Transverse colon (tissue), 4 donors: Measurements from ENCODE around the gene ADAM17. TPM values are rescaled to one million over a fixed set of nuclear protein-coding genes. Genes with fewer than 3 reads are reported as not detected.

Experiments
- DNase-seq: peaks from one replicate; pipeline ENCODE4 v3.0.0-alpha.2; 2019
- H3K27ac ChIP-seq, 4 donors: fragments of 200-600 bp; sonication (generic); 2 replicates each; pipeline ENCODE4 v1.5.1; 2016 to 2018; ENCODE audit warnings: inconsistent platforms in 4 of 4
- H3K27me3 ChIP-seq: fragments of 200-600 bp; sonication (generic); 2 replicates; pipeline ENCODE4 v1.5.1; 2017; ENCODE audit warnings: inconsistent platforms
- H3K36me3 ChIP-seq, 4 donors: fragments of 200-600 bp; sonication (generic); 2 replicates each; pipeline ENCODE4 v1.5.1; 2017 to 2019; ENCODE audit warnings: inconsistent platforms in 4 of 4
- H3K4me1 ChIP-seq, 4 donors: fragments of 200-600 bp; sonication (generic); 2 replicates each; pipeline ENCODE4 v1.5.1; 2017 to 2020; ENCODE audit warnings: inconsistent platforms in 4 of 4
- H3K4me3 ChIP-seq, 4 donors: fragments of 200-600 bp; sonication (generic); 1 replicate in 1 of 4; 2 replicates in 3 of 4; pipeline versions ENCODE4 v1.5.1 to v1.6.1; 2017 to 2019; ENCODE audit warnings: inconsistent platforms in 4 of 4
- H3K9me3 ChIP-seq, 2 donors: fragments of 200-600 bp; sonication (generic); 2 replicates each; pipeline ENCODE4 v1.5.1; 2017 to 2019; ENCODE audit warnings: inconsistent platforms in 2 of 2
- EP300 ChIP-seq: sonication (generic); formaldehyde crosslinking; IDR thresholded peaks from one replicate; pipeline ENCODE4 v1.6.1; 2017; ENCODE audit warnings: antibody characterized with exemption, low read depth
- POLR2A ChIP-seq: fragments of 450-650 bp; IDR thresholded peaks from one replicate; pipeline ENCODE4 v1.6.1; 2016; ENCODE audit warnings: antibody characterized with exemption, mild to moderate bottlenecking, moderate library complexity
- POLR2AphosphoS5 ChIP-seq, 3 donors: sonication (generic); formaldehyde crosslinking; IDR thresholded peaks; one replicate each; pipeline ENCODE4 v1.6.1; 2016; ENCODE audit warnings: antibody characterized with exemption in 3 of 3
- WGBS, 2 donors: methylation state at CpG; one replicate each; pipeline ENCODE4 v1.1.5; 2018; ENCODE audit warnings: low coverage in 1 of 2; 5-methylcytosine and 5-hydroxymethylcytosine counted together
- in situ Hi-C, 4 donors: fragments of 200-750 bp; cut with MboI; loops; one replicate each; pipeline versions ENCODE4 v1.15.0 to v1.15.1; 2017; ENCODE audit warnings: low sequenced_read_pairs in 3 of 4, low pct_ligation_motif_present in 1 of 4, low pct_unique_long_range_greater_than_20kb in 1 of 4
- intact Hi-C: fragments of 100-400 bp; cut with DNase I; formaldehyde crosslinking; loops from one replicate; pipeline ENCODE4 v1.15.1; 2023; ENCODE audit warnings: low total_unique reads
- total RNA-seq, 4 donors: library from RNA; depleted of rRNA; stranded (reverse); fragments of >200 nt; gene quantifications; one replicate each; pipeline ENCODE4 v1.1.0, GENCODE V29; 2016
- TF ChIP-seq, protein P1 (sequence below), 5 experiments: fragments of 200-600 bp in 3 of 5; fragments of 450-650 bp in 2 of 5; sonication (generic) in 3 of 5; IDR thresholded peaks; 1 replicate in 2 of 5; 2 replicates in 3 of 5; pipeline ENCODE4 v1.5.1; 2016 to 2017; ENCODE audit warnings: antibody characterized with exemption in 5 of 5, inconsistent platforms in 3 of 5, mild to moderate bottlenecking in 2 of 5, moderate library complexity in 1 of 5

ADAM17 gene
- total RNA-seq, 4 donors from 2014 or later = 11.2 to 36.4 (median 17.0) TPM

DNA sequence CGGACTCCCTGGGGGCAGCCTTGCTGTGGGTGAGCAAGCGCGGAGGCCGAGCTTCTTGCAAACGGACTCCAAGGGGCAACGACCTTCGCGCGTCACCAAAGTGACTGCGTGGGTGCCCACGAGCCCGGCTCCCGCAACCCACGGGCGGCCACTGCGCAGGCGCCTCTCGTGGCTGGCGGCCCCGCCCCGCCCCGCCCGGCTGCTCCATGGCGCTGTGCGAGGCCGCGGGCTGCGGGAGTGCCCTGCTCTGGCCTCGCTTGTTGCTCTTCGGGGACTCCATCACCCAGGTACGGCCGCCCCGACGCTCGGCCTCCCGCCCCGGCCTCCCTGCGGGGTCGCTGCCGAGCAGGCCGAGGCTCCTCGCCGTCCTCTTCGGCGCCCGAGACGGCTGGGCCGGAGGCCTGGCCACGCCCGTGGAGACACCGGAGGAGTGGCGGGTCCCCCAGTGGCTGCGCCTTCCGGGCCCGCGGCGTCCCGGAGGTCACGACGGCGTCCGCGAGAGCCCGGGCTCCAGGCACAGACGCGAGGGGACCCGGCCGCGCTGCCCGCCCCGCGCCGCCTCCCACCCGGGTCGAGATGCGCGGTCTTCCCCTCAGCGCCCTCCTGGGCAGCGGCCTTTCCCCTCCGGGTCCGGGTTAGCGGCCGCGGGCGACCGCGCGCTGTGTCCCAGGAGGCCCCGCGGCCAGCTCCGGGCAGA is 81.1 kb downstream of the ADAM17 start, which contains the start of gene IAH1:
Gene IAH1 (plus strand): TSS at position 191 of the 697 bp plus-strand sequence. CDS start 16 bp downstream, at position 207.
- peaks cover 0 to 9% (median 0%) of the 10 kb centered on the region in 4 donors for H3K36me3 ChIP-seq
- H3K9me3 ChIP-seq = no peaks in the 10 kb centered on the region
- intact Hi-C loops = no loop called here
- H3K27ac ChIP-seq = peak within 1 kb of the TSS; percentile 92 to 94 (median 93)
- in situ Hi-C loops = no loop called here
- TF ChIP-seq POLR2A (no peak), EP300 (no peak), POLR2AphosphoS5 (IDR thresholded peaks at IDR 0.05) (peak in 2 of 3 donors; percentile 43 to 74)
- TF ChIP-seq, protein P1, sequence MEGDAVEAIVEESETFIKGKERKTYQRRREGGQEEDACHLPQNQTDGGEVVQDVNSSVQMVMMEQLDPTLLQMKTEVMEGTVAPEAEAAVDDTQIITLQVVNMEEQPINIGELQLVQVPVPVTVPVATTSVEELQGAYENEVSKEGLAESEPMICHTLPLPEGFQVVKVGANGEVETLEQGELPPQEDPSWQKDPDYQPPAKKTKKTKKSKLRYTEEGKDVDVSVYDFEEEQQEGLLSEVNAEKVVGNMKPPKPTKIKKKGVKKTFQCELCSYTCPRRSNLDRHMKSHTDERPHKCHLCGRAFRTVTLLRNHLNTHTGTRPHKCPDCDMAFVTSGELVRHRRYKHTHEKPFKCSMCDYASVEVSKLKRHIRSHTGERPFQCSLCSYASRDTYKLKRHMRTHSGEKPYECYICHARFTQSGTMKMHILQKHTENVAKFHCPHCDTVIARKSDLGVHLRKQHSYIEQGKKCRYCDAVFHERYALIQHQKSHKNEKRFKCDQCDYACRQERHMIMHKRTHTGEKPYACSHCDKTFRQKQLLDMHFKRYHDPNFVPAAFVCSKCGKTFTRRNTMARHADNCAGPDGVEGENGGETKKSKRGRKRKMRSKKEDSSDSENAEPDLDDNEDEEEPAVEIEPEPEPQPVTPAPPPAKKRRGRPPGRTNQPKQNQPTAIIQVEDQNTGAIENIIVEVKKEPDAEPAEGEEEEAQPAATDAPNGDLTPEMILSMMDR (IDR thresholded peaks at IDR 0.05) = no peak
- H3K4me3 ChIP-seq = peak within 1 kb of the TSS; percentile 75 to 83 (median 83)
- H3K4me1 ChIP-seq = peaks cover 0 to 24% (median 18%) of the 10 kb centered on the region in 4 donors
- peak; percentile 71 for DNase-seq
- WGBS, 2 donors = 0% methylated on average over 8 of the region's 91 CpGs; no CpG with 5 or more reads in 1 of the 2 donors
- no peaks in the 10 kb centered on the region for H3K27me3 ChIP-seq

DNA sequence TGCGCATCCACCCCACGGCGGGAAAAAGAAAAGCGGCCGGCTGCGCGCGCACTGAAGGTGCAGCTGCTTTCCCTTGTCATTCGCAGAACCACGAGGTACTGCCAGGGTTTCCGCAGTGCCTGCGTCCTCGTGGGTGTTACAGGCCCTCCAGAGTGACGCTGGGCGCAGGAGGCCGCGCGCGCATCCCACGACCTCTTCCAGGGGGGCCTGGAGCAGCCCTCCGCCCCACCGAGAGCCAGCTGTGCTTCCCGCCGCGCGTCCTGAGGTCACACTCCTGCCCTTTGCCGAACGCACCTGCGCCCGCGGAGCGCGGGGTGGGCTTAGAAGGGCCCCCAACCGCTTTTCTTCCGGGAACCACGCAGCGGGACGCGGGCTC is 81.7 kb downstream of the ADAM17 start:
- H3K4me1 ChIP-seq = peaks cover 0 to 24% (median 18%) of the 10 kb centered on the region in 4 donors
- in situ Hi-C loops = no loop called here
- no peaks in the 10 kb centered on the region for H3K27me3 ChIP-seq
- 8% methylated on average over 32 of the region's 39 CpGs; no CpG with 5 or more reads in 1 of the 2 donors for whole genome bisulfite sequencing, 2 donors
- peak; percentile 70 for DNase-seq
- H3K27ac ChIP-seq = peak overlapping the region; percentile 92 to 94 (median 93)
- peak overlapping the region; percentile 75 to 83 (median 83) for H3K4me3 ChIP-seq
- no peak for TF ChIP-seq EP300
- no peak for TF ChIP-seq POLR2AphosphoS5 (IDR thresholded peaks at IDR 0.05)
- TF ChIP-seq, protein P1 (IDR thresholded peaks at IDR 0.05) = no peak
- no peak for TF ChIP-seq POLR2A
- intact Hi-C loops = no loop called here
- H3K9me3 ChIP-seq = no peaks in the 10 kb centered on the region
- peaks cover 0 to 9% (median 0%) of the 10 kb centered on the region in 4 donors for H3K36me3 ChIP-seq

DNA sequence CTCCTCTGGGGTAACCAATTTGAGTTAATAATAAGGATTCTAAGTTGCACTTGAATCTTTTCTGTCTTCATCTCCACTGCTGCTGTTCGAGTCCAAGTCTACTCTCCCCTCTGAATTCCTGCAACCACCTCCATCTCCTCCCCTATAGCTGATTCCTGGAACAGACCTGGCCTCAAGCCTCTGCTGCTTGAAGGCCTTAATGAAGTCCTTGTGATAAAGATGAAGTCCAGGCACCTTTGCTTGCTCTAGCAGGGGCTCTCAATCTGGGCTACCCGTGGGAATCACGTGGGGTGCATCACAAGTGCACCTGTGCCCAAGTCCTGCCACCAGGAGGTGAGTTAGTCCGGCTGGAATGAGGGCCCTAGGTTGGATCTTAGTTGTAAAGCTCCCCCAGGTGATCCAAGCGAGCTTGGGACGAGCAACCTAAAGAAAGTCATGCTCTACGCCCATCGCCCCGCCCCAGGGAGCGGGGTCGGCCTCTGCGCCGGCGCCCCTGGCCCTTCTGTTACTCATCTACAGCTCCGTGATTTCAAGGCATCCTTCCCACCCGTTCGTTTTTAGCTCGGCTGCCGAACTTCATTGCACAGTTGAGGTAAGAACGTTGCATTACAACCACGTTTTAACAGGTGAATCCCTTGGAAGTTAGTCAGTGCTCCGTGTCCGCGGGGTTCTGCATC is 82.2 kb downstream of the ADAM17 start:
- intact Hi-C loops = no loop called here
- in situ Hi-C loops = no loop called here
- peak; percentile 46 for DNase-seq
- Histone ChIP-seq H3K27me3 (no peaks in the 10 kb centered on the region), H3K4me1 (peaks cover 0 to 24% (median 18%) of the 10 kb centered on the region in 4 donors), H3K27ac (peak overlapping the region; percentile 92 to 94 (median 93)), H3K4me3 (peak overlapping the region; percentile 75 to 83 (median 83)), H3K36me3 (peaks cover 0 to 5% (median 0%) of the 10 kb centered on the region in 4 donors), H3K9me3 (no peaks in the 10 kb centered on the region)
- TF ChIP-seq POLR2AphosphoS5 (IDR thresholded peaks at IDR 0.05) (no peak), EP300 (no peak), POLR2A (no peak)
- TF ChIP-seq, protein P1 (IDR thresholded peaks at IDR 0.05) = peak in 4 of 5 experiments; percentile 21 to 55 (median 37)
- 38 to 100% methylated on average over 1 to 24 of the region's 24 CpGs for WGBS, 2 donors

DNA sequence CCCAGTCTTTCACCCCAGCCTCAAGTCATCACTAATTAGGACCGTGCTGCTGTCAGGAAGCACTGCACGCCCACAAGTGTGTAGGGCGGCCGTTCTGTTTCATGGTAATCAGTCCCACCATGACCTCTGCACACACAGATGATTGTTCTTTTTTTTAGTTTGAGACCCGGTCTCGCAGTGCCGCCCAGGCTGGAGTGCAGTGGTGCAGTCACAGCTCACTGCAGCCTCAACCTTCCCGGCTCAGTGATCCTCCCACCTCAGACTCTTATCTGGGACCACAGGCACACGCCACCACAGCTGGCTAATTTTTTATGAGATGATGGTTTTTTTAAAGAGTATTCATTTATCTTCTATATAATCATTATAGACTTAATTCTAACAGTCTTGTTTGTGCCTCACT is 83.1 kb downstream of the ADAM17 start:
- Histone ChIP-seq H3K27me3 (no peaks in the 10 kb centered on the region), H3K4me3 (no peak overlapping the region), H3K9me3 (no peaks in the 10 kb centered on the region), H3K36me3 (no peaks in the 10 kb centered on the region), H3K27ac (no peak overlapping the region), H3K4me1 (peaks cover 0 to 24% (median 18%) of the 10 kb centered on the region in 4 donors)
- intact Hi-C loops = no loop called here
- WGBS, 2 donors = 84 to 100% methylated on average over 2 to 9 of the region's 9 CpGs
- no peak for DNase-seq
- in situ Hi-C loops = no loop called here
- TF ChIP-seq EP300 = no peak
- TF ChIP-seq, protein P1 (IDR thresholded peaks at IDR 0.05) = no peak
- no peak for TF ChIP-seq POLR2AphosphoS5 (IDR thresholded peaks at IDR 0.05)
- TF ChIP-seq POLR2A = no peak
